NCI-H2029 treated with DMSO at 0.1 percent for 48 hours (cell line): Measurements from ENCODE around the gene NR6A1.

Experiments used
- DNase-seq: peaks from one replicate; lab custom pipeline; 2025; lab: John Stamatoyannopoulos, UW

Gene NR6A1

GRCh38 chr9:124522121-124523098 lies 248.7 kb downstream of the NR6A1 start:
- DNase-seq = no peak

- no peak for DNase-seq
These were observed 250.0 kb downstream of the NR6A1 start for GRCh38 chr9:124521142-124521541.

GRCh38 chr9:124520206-124520596 lies 250.9 kb downstream of the NR6A1 start:
- DNase-seq = no peak

- DNase-seq = no peak
These were observed 253.0 kb downstream of the NR6A1 start for GRCh38 chr9:124518116-124518515.

- no peak for DNase-seq
These were observed 253.5 kb downstream of the NR6A1 start for GRCh38 chr9:124517600-124517999.

- DNase-seq = no peak
These were observed 256.2 kb downstream of the NR6A1 start for GRCh38 chr9:124514874-124515273.

- no peak for DNase-seq
These were observed 257.0 kb downstream of the NR6A1 start for GRCh38 chr9:124514125-124514524.

- no peak for DNase-seq
These were observed 257.6 kb downstream of the NR6A1 start for GRCh38 chr9:124513376-124513994.

GRCh38 chr9:124512806-124513204 lies 258.3 kb downstream of the NR6A1 start:
- no peak for DNase-seq

- no peak for DNase-seq
These were observed 259.0 kb downstream of the NR6A1 start for GRCh38 chr9:124511891-124512805.

- no peak for DNase-seq
These were observed 259.7 kb downstream of the NR6A1 start for GRCh38 chr9:124511426-124511840.

- no peak for DNase-seq
These were observed 260.3 kb downstream of the NR6A1 start for GRCh38 chr9:124510650-124511425.

- DNase-seq = no peak
These were observed 263.2 kb downstream of the NR6A1 start for GRCh38 chr9:124507880-124508423.

GRCh38 chr9:124506931-124507879 lies 263.9 kb downstream of the NR6A1 start, which contains the start of gene NR5A1:
TSS of gene NR5A1 (minus strand) at chr9:124507399. CDS start at chr9:124503395, 4,004 bp downstream.
- DNase-seq = no peak

- DNase-seq = no peak
These were observed 264.7 kb downstream of the NR6A1 start for GRCh38 chr9:124506433-124506832.

- no peak for DNase-seq
These were observed 265.2 kb downstream of the NR6A1 start for GRCh38 chr9:124505901-124506346.

GRCh38 chr9:124505006-124505900 lies 265.9 kb downstream of the NR6A1 start:
- no peak for DNase-seq

- no peak for DNase-seq
These were observed 266.5 kb downstream of the NR6A1 start for GRCh38 chr9:124504530-124505005.
